Adrenal gland (tissue), 5 donors: ENCODE measurements around the gene GABRB3.

Experiments used
- CTCF ChIP-seq, 6 experiments: fragments of 450-650 bp in 4 of 6; fragments of 200-600 bp in 2 of 6; sonication (generic) in 1 of 6; IDR thresholded peaks; 1 replicate in 5 of 6; 2 replicates in 1 of 6; pipeline versions ENCODE4 v1.5.1 to v1.8.0; 2016 to 2021; ENCODE audit warnings: antibody characterized with exemption in 6 of 6, mild to moderate bottlenecking in 2 of 6, moderate library complexity in 1 of 6
- POLR2A ChIP-seq, 2 donors: fragments of 450-650 bp; IDR thresholded peaks; one replicate each; pipeline ENCODE4 v1.6.1; 2017; ENCODE audit warnings: antibody characterized with exemption in 2 of 2, mild to moderate bottlenecking in 2 of 2, moderate library complexity in 1 of 2
- donor health status: DM: no; HTN: no; CAD: no.

GRCh38 chr15:26772154-26773066, at the start of gene GABRB3:
- TF ChIP-seq CTCF (IDR thresholded peaks at IDR 0.05): no peak
- no peak for TF ChIP-seq POLR2A (IDR thresholded peaks at IDR 0.05)
